Gastrocnemius medialis (tissue), 4 donors: Measurements from ENCODE around the gene MPRIP. TPM values are rescaled to one million over a fixed set of nuclear protein-coding genes. Genes with fewer than 3 reads are reported as not detected.
"Not testable (repeated sequence)": the region's sequence is repeated elsewhere in the genome, so short reads cannot be mapped to it uniquely, and the experiment has no call there.

Source experiments
- ATAC-seq, 2 donors: fragments of 150-250 bp; one replicate each; pipeline ENCODE4 v1.9.1; 2016
- DNase-seq, 2 donors: peaks; one replicate each; pipeline ENCODE4 v3.0.0-alpha.2; 2019
- H3K27ac ChIP-seq, 4 donors: fragments of 200-600 bp; sonication (generic); 1 replicate in 1 of 4; 2 replicates in 3 of 4; pipeline ENCODE4 v1.5.1; 2016 to 2018; ENCODE audit warnings: mild to moderate bottlenecking in 2 of 4, moderate library complexity in 1 of 4
- H3K27me3 ChIP-seq, 3 donors: fragments of 200-600 bp; sonication (generic) in 2 of 3; 1 replicate in 1 of 3; 2 replicates in 2 of 3; pipeline versions ENCODE4 v1.5.1 to v1.6.0; 2016 to 2019; ENCODE audit warnings: mild to moderate bottlenecking in 1 of 3, moderate library complexity in 1 of 3
- H3K36me3 ChIP-seq, 2 donors: fragments of 200-600 bp; sonication (generic) in 1 of 2; one replicate each; pipeline ENCODE4 v1.5.1; 2017 to 2018
- H3K4me1 ChIP-seq, 2 donors: fragments of 200-600 bp; sonication (generic) in 1 of 2; one replicate each; pipeline ENCODE4 v1.5.1; 2016 to 2017; ENCODE audit warnings: mild to moderate bottlenecking in 2 of 2
- H3K4me3 ChIP-seq, 4 donors: fragments of 200-600 bp; sonication (generic) in 3 of 4; 1 replicate in 1 of 4; 2 replicates in 3 of 4; pipeline ENCODE4 v1.5.1; 2016 to 2019; ENCODE audit warnings: mild to moderate bottlenecking in 2 of 4
- H3K9me3 ChIP-seq, 3 donors: fragments of 200-600 bp; sonication (generic) in 2 of 3; 1 replicate in 1 of 3; 2 replicates in 2 of 3; pipeline ENCODE4 v1.5.1; 2016 to 2019
- CTCF ChIP-seq, 5 experiments: fragments of 450-650 bp in 3 of 5; fragments of 200-600 bp in 2 of 5; sonication (generic) in 2 of 5; IDR thresholded peaks in 4 of 5; conservative IDR thresholded peaks in 1 of 5; 1 replicate in 4 of 5; 2 replicates in 1 of 5; pipeline ENCODE4 v1.5.1; 2016 to 2019; ENCODE audit warnings: antibody characterized with exemption in 5 of 5, mild to moderate bottlenecking in 3 of 5, moderate library complexity in 3 of 5
- POLR2A ChIP-seq, 2 donors: fragments of 450-650 bp; IDR thresholded peaks; one replicate each; pipeline ENCODE4 v1.6.1; 2017; ENCODE audit warnings: antibody characterized with exemption in 2 of 2, mild to moderate bottlenecking in 2 of 2, moderate library complexity in 2 of 2
- in situ Hi-C, 4 donors: fragments of 200-750 bp; cut with MboI; loops; one replicate each; pipeline versions ENCODE4 v1.15.0 to v1.8.0; 2017; ENCODE audit warnings: low sequenced_read_pairs in 4 of 4
- intact Hi-C: fragments of 100-400 bp; cut with DNase I; formaldehyde crosslinking; loops from one replicate; pipeline ENCODE4 v1.15.1; 2023; ENCODE audit warnings: low total_unique reads
- total RNA-seq, 4 donors: library from RNA; depleted of rRNA; stranded (reverse); fragments of >200 nt; gene quantifications; one replicate each; pipeline versions ENCODE4 v1.1.0 to v1.2.3, GENCODE V29; 2016

Gene MPRIP
- total RNA-seq, 4 donors from 2014 or later: 71.1 to 127 (median 124) TPM

GRCh38 chr17:17134957-17135333 lies 92.7 kb downstream of the MPRIP start:
- Histone ChIP-seq H3K36me3 (peaks cover 0 to 71% of the 10 kb centered on the region in 2 donors), H3K27ac (no peak overlapping the region), H3K4me3 (no peak overlapping the region), H3K9me3 (no peaks in the 10 kb centered on the region), H3K4me1 (peaks cover 17 to 22% of the 10 kb centered on the region in 2 donors), H3K27me3 (no peaks in the 10 kb centered on the region)
- ATAC-seq: no peak
- in situ Hi-C loops (loop anchor here in 2 of 4 donors (25.0 kb wide), 2 partner anchors 98 to 123 kb away; partner anchors contain the start of gene MPRIP (in 1 of the 2)), intact Hi-C loops (no loop called here)
- no peak for DNase-seq
- TF ChIP-seq POLR2A (IDR thresholded peaks at IDR 0.05): no peak

GRCh38 chr17:17136221-17136620 lies 94.0 kb downstream of the MPRIP start:
- Histone ChIP-seq H3K36me3 (peaks cover 0 to 77% of the 10 kb centered on the region in 2 donors), H3K4me1 (peaks cover 9 to 20% of the 10 kb centered on the region in 2 donors)
- H3K27ac ChIP-seq, H3K27me3 ChIP-seq, DNase-seq, H3K4me3 ChIP-seq, ATAC-seq, H3K9me3 ChIP-seq, intact Hi-C loops: not testable (repeated sequence)
- in situ Hi-C loops: loop anchor here in 2 of 4 donors (25.0 kb wide), 2 partner anchors 99 to 124 kb away; partner anchors contain the start of gene MPRIP (in 1 of the 2)

- DNase-seq (no peak), ATAC-seq (no peak)
- peak overlapping the region in 2 of 4 donors; percentile 5 to 43 for H3K27ac ChIP-seq
- TF ChIP-seq POLR2A (IDR thresholded peaks at IDR 0.05): no peak
- no peak for TF ChIP-seq CTCF (IDR thresholded peaks at IDR 0.05 in 4 of 5, conservative IDR thresholded peaks at IDR 0.05 in 1 of 5)
- no peaks in the 10 kb centered on the region for H3K9me3 ChIP-seq
- H3K4me1 ChIP-seq: peaks cover 15 to 20% of the 10 kb centered on the region in 2 donors
- H3K4me3 ChIP-seq: no peak overlapping the region
- intact Hi-C loops: no loop called here
- no peaks in the 10 kb centered on the region for H3K27me3 ChIP-seq
- in situ Hi-C loops: loop anchor here in 2 of 4 donors (25.0 kb wide), 2 partner anchors 101 to 126 kb away; partner anchors contain the start of gene MPRIP (in 1 of the 2)
- H3K36me3 ChIP-seq: peaks cover 0 to 64% of the 10 kb centered on the region in 2 donors
Observed at GRCh38 chr17:17137731-17138585, 95.7 kb downstream of the MPRIP start.

GRCh38 chr17:17139972-17140589 lies 97.8 kb downstream of the MPRIP start:
- intact Hi-C loops (no loop called here), in situ Hi-C loops (loop anchor here in 2 of 4 donors (25.0 kb wide), 2 partner anchors 103 to 128 kb away; partner anchors contain the start of gene MPRIP (in 1 of the 2))
- peak overlapping the region in 2 of 4 donors; percentile 12 to 21 for H3K27ac ChIP-seq
- DNase-seq (no peak), ATAC-seq (no peak)
- peaks cover 12 to 22% of the 10 kb centered on the region in 2 donors for H3K4me1 ChIP-seq
- H3K9me3 ChIP-seq: no peaks in the 10 kb centered on the region
- no peak overlapping the region for H3K4me3 ChIP-seq
- peaks cover 0 to 67% of the 10 kb centered on the region in 2 donors for H3K36me3 ChIP-seq
- TF ChIP-seq POLR2A (IDR thresholded peaks at IDR 0.05): no peak
- TF ChIP-seq CTCF (IDR thresholded peaks at IDR 0.05 in 4 of 5, conservative IDR thresholded peaks at IDR 0.05 in 1 of 5): no peak
- no peaks in the 10 kb centered on the region for H3K27me3 ChIP-seq

GRCh38 chr17:17140590-17140980 lies 98.3 kb downstream of the MPRIP start:
- Histone ChIP-seq H3K4me3 (no peak overlapping the region), H3K4me1 (peaks cover 12 to 21% of the 10 kb centered on the region in 2 donors), H3K36me3 (peaks cover 0 to 73% of the 10 kb centered on the region in 2 donors), H3K9me3 (no peaks in the 10 kb centered on the region), H3K27ac (peak overlapping the region in 3 of 4 donors; percentile 12 to 22 (median 21)), H3K27me3 (no peaks in the 10 kb centered on the region)
- TF ChIP-seq POLR2A (IDR thresholded peaks at IDR 0.05) (no peak), CTCF (IDR thresholded peaks at IDR 0.05 in 4 of 5, conservative IDR thresholded peaks at IDR 0.05 in 1 of 5) (no peak)
- in situ Hi-C loops (loop anchor here in 2 of 4 donors (25.0 kb wide), 2 partner anchors 103 to 128 kb away; partner anchors contain the start of gene MPRIP (in 1 of the 2)), intact Hi-C loops (no loop called here)
- ATAC-seq: no peak
- no peak for DNase-seq
